Thyroid gland (tissue), 4 donors: Measurements from ENCODE around the gene TPK1.

Source experiments
- POLR2A ChIP-seq, 2 donors: fragments of 450-650 bp; IDR thresholded peaks; one replicate each; pipeline ENCODE4 v1.6.1; 2017; ENCODE audit warnings: antibody characterized with exemption in 2 of 2, mild to moderate bottlenecking in 2 of 2, moderate library complexity in 1 of 2
- TF ChIP-seq, protein P1 (sequence below), 6 experiments: fragments of 200-600 bp in 3 of 6; fragments of 450-650 bp in 3 of 6; sonication (generic) in 3 of 6; IDR thresholded peaks; one replicate each; pipeline ENCODE4 v1.5.1; 2016 to 2019; ENCODE audit warnings: antibody characterized with exemption in 6 of 6, mild to moderate bottlenecking in 2 of 6, inconsistent platforms in 1 of 6, moderate library complexity in 1 of 6

GRCh38 chr7:144487901-144488300, 348.0 kb downstream of the TPK1 start:
- TF ChIP-seq, protein P1, sequence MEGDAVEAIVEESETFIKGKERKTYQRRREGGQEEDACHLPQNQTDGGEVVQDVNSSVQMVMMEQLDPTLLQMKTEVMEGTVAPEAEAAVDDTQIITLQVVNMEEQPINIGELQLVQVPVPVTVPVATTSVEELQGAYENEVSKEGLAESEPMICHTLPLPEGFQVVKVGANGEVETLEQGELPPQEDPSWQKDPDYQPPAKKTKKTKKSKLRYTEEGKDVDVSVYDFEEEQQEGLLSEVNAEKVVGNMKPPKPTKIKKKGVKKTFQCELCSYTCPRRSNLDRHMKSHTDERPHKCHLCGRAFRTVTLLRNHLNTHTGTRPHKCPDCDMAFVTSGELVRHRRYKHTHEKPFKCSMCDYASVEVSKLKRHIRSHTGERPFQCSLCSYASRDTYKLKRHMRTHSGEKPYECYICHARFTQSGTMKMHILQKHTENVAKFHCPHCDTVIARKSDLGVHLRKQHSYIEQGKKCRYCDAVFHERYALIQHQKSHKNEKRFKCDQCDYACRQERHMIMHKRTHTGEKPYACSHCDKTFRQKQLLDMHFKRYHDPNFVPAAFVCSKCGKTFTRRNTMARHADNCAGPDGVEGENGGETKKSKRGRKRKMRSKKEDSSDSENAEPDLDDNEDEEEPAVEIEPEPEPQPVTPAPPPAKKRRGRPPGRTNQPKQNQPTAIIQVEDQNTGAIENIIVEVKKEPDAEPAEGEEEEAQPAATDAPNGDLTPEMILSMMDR (IDR thresholded peaks at IDR 0.05), result no peak
- TF ChIP-seq POLR2A (IDR thresholded peaks at IDR 0.05), result no peak
